H1 (cell line): Measurements from ENCODE around the gene DPYD. TPM values are rescaled to one million over a fixed set of nuclear protein-coding genes. Genes with fewer than 3 reads are reported as not detected.

ENCODE experiments used
- CTCF ChIA-PET: fragments of 300-600 bp; sonication (Branson Sonifier 250); formaldehyde crosslinking; loops from one replicate; lab custom pipeline; 2021; ENCODE audit not compliant: partially characterized antibody; lab: Charles Lee
- POLR2A ChIA-PET: fragments of 300-600 bp; sonication (Branson Sonifier 250); formaldehyde crosslinking; loops from one replicate; lab custom pipeline; 2021; ENCODE audit warnings: inconsistent platforms; ENCODE audit not compliant: partially characterized antibody; lab: Charles Lee
- DNase-seq, 2 experiments: peaks; one replicate each; pipeline versions ENCODE4 v3.0.0 to v3.0.0-alpha.2; 2010 to 2022; ENCODE audit warnings: low spot score in 2 of 2, low read depth in 1 of 2, mixed read lengths in 1 of 2
- FAIRE-seq: peaks from 2 replicates; lab custom pipeline; 2011; peaks lifted over from hg19 to GRCh38; lab: Jason Lieb, UNC
- H2AFZ ChIP-seq: 2 replicates; pipeline ENCODE4 v1.8.1; 2012; ENCODE audit warnings: low read length, inconsistent platforms
- H2AK5ac ChIP-seq: 2 replicates; pipeline ENCODE4 v1.6.1; 2013; ENCODE audit warnings: low read depth, low read length
- H2BK120ac ChIP-seq: replicated peaks from 2 replicates; pipeline ENCODE3; 2013; ENCODE audit warnings: low read depth, low read length, inconsistent platforms
- H2BK12ac ChIP-seq: 2 replicates; pipeline ENCODE4 v1.6.1; 2013; ENCODE audit warnings: low read depth, low read length
- H2BK15ac ChIP-seq: 2 replicates; pipeline ENCODE4 v1.6.1; 2013; ENCODE audit warnings: low read length
- H2BK20ac ChIP-seq: 2 replicates; pipeline ENCODE4 v1.6.1; 2013; ENCODE audit warnings: low read length
- H2BK5ac ChIP-seq: 2 replicates; pipeline ENCODE4 v1.6.1; 2013; ENCODE audit warnings: low read depth, low read length
- H3K14ac ChIP-seq: 2 replicates; pipeline ENCODE4 v1.6.1; 2013; ENCODE audit warnings: inconsistent platforms; ENCODE audit not compliant: insufficient read length
- H3K18ac ChIP-seq: 2 replicates; pipeline ENCODE4 v1.6.1; 2013; ENCODE audit warnings: low read length; ENCODE audit errors: extremely low read depth
- H3K23ac ChIP-seq: 2 replicates; pipeline ENCODE4 v1.6.1; 2013; ENCODE audit warnings: inconsistent platforms; ENCODE audit not compliant: insufficient read length
- H3K23me2 ChIP-seq: 2 replicates; pipeline ENCODE4 v1.6.1; 2013; ENCODE audit warnings: low read depth, low read length
- H3K27ac ChIP-seq: 2 replicates; pipeline ENCODE4 v1.6.1; 2011; ENCODE audit warnings: low read depth, low read length, inconsistent platforms
- H3K27me3 ChIP-seq, 4 experiments: replicated peaks in 1 of 4; 1 replicate in 1 of 4; 2 replicates in 3 of 4; pipeline versions ENCODE4 v1.6.1 to v1.8.1; 2011 to 2013; ENCODE audit warnings: low read length in 3 of 4, mild to moderate bottlenecking in 3 of 4, inconsistent platforms in 2 of 4, mixed read lengths in 2 of 4, moderate library complexity in 1 of 4; ENCODE audit not compliant: control insufficient read depth in 3 of 4, insufficient read depth in 3 of 4; ENCODE audit errors: extremely low read depth in 1 of 4
- H3K36me3 ChIP-seq, 4 experiments: 2 replicates each; pipeline versions ENCODE4 v1.6.1 to v1.8.1; 2011 to 2013; ENCODE audit warnings: mild to moderate bottlenecking in 4 of 4, low read length in 3 of 4, moderate library complexity in 2 of 4, control low read depth in 1 of 4, inconsistent platforms in 1 of 4; ENCODE audit not compliant: insufficient read depth in 4 of 4, control insufficient read depth in 2 of 4
- H3K4ac ChIP-seq: replicated peaks from 2 replicates; pipeline ENCODE3; 2013; ENCODE audit warnings: low read length, low read depth, mixed read lengths, inconsistent platforms; ENCODE audit not compliant: insufficient read length
- H3K4me1 ChIP-seq, 4 experiments: replicated peaks in 1 of 4; 1 replicate in 1 of 4; 2 replicates in 3 of 4; pipeline versions ENCODE4 v1.6.1 to v1.8.1; 2011 to 2013; ENCODE audit warnings: low read length in 3 of 4, inconsistent platforms in 2 of 4, mixed read lengths in 1 of 4; ENCODE audit not compliant: insufficient read depth in 4 of 4, control insufficient read depth in 3 of 4
- H3K4me2 ChIP-seq, 2 experiments: 2 replicates each; pipeline versions ENCODE4 v1.6.1 to v1.8.1; 2011 to 2013; ENCODE audit warnings: low read depth in 2 of 2, low read length in 2 of 2, control low read depth in 1 of 2, inconsistent platforms in 1 of 2, mild to moderate bottlenecking in 1 of 2; ENCODE audit not compliant: insufficient read depth in 1 of 2
- H3K4me3 ChIP-seq, 4 experiments: fragments of 200-600, 300-600 bp in 1 of 4; sonication (generic), shearing (Covaris generic), sonication (Bioruptor Twin) in 1 of 4; 2 replicates each; pipeline versions ENCODE4 v1.5.1 to v1.8.1; 2011 to 2016; ENCODE audit warnings: low read length in 4 of 4, low read depth in 3 of 4, control low read depth in 2 of 4, inconsistent platforms in 2 of 4, mild to moderate bottlenecking in 2 of 4, mixed read lengths in 1 of 4, moderate library complexity in 1 of 4; ENCODE audit not compliant: insufficient read depth in 2 of 4; ENCODE audit errors: extremely low read depth in 1 of 4
- H3K56ac ChIP-seq: replicated peaks from 2 replicates; pipeline ENCODE3; 2013; ENCODE audit warnings: low read depth, mild to moderate bottlenecking, mixed read lengths, low read length, inconsistent platforms; ENCODE audit not compliant: insufficient read length
- H3K79me1 ChIP-seq: 2 replicates; pipeline ENCODE4 v1.6.1; 2013; ENCODE audit warnings: low read depth, low read length, control low read depth
- H3K79me2 ChIP-seq, 2 experiments: 2 replicates each; pipeline versions ENCODE4 v1.6.1 to v1.8.1; 2012 to 2013; ENCODE audit warnings: low read length in 2 of 2, mild to moderate bottlenecking in 2 of 2, inconsistent platforms in 1 of 2; ENCODE audit not compliant: insufficient read depth in 2 of 2, control insufficient read depth in 1 of 2
- H3K9ac ChIP-seq, 4 experiments: replicated peaks in 1 of 4; 1 replicate in 1 of 4; 2 replicates in 3 of 4; pipeline versions ENCODE4 v1.6.1 to v1.8.1; 2011 to 2013; ENCODE audit warnings: low read depth in 3 of 4, low read length in 3 of 4, control low read depth in 2 of 4, mild to moderate bottlenecking in 2 of 4, moderate library complexity in 2 of 4, inconsistent platforms in 1 of 4; ENCODE audit errors: extremely low read depth in 1 of 4
- H3K9me3 ChIP-seq, 2 experiments: 2 replicates each; pipeline versions ENCODE4 v1.6.1 to v1.8.1; 2012 to 2013; ENCODE audit warnings: mild to moderate bottlenecking in 2 of 2, moderate library complexity in 2 of 2, control low read depth in 1 of 2, inconsistent platforms in 1 of 2, low read depth in 1 of 2, low read length in 1 of 2, mixed read lengths in 1 of 2; ENCODE audit not compliant: insufficient read depth in 2 of 2
- H4K20me1 ChIP-seq, 2 experiments: replicated peaks in 1 of 2; 2 replicates each; pipeline versions ENCODE3 to v1.8.1; 2011 to 2013; ENCODE audit warnings: inconsistent platforms in 2 of 2, low read length in 2 of 2, mild to moderate bottlenecking in 1 of 2; ENCODE audit not compliant: insufficient read depth in 2 of 2, control insufficient read depth in 1 of 2
- H4K5ac ChIP-seq: 2 replicates; pipeline ENCODE4 v1.6.1; 2013; ENCODE audit warnings: low read length, low read depth, mixed read lengths, inconsistent platforms; ENCODE audit not compliant: insufficient read length
- H4K8ac ChIP-seq: 2 replicates; pipeline ENCODE4 v1.8.0; 2013; ENCODE audit warnings: mild to moderate bottlenecking, moderate library complexity, low read length, inconsistent platforms; ENCODE audit not compliant: insufficient read depth; ENCODE audit errors: extremely low read depth
- H4K91ac ChIP-seq: replicated peaks from 2 replicates; pipeline ENCODE3; 2013; ENCODE audit warnings: low read length, mixed read lengths, inconsistent platforms; ENCODE audit not compliant: insufficient read length
- ATF2 ChIP-seq: IDR thresholded peaks from 2 replicates; pipeline ENCODE4 v1.6.1; 2012; ENCODE audit warnings: low read length, inconsistent platforms
- BACH1 ChIP-seq: IDR thresholded peaks from 2 replicates; pipeline ENCODE4 v1.6.1; 2012; ENCODE audit warnings: low read length, improper control_type of control experiment
- BCL11A ChIP-seq, 2 experiments: IDR thresholded peaks; one replicate each; pipeline ENCODE4 v1.6.1; 2011; ENCODE audit warnings: low read depth in 2 of 2, low read length in 2 of 2, mild to moderate bottlenecking in 2 of 2
- CEBPB ChIP-seq: IDR thresholded peaks from 2 replicates; pipeline ENCODE4 v1.6.1; 2012; ENCODE audit warnings: low read depth, low read length
- E2F6 ChIP-seq: IDR thresholded peaks from 2 replicates; pipeline ENCODE4 v1.6.1; 2012; ENCODE audit warnings: inconsistent platforms
- GABPA ChIP-seq: IDR thresholded peaks from 2 replicates; pipeline ENCODE4 v1.6.1; 2011; ENCODE audit warnings: mild to moderate bottlenecking, low read length, moderate library complexity, borderline replicate concordance; ENCODE audit not compliant: insufficient read depth
- JUND ChIP-seq: IDR thresholded peaks from 2 replicates; pipeline ENCODE4 v1.6.1; 2011; ENCODE audit warnings: mild to moderate bottlenecking, improper control_type of control experiment, low read length
- NRF1 ChIP-seq: IDR thresholded peaks from 2 replicates; pipeline ENCODE4 v1.6.1; 2011; ENCODE audit warnings: mild to moderate bottlenecking, low read depth, low read length, improper control_type of control experiment
- RAD21 ChIP-seq, 2 experiments: IDR thresholded peaks in 1 of 2; conservative IDR thresholded peaks in 1 of 2; 2 replicates each; pipeline ENCODE4 v1.6.1; 2011; ENCODE audit warnings: low read depth in 2 of 2, low read length in 2 of 2, improper control_type of control experiment in 1 of 2, inconsistent platforms in 1 of 2, mild to moderate bottlenecking in 1 of 2, moderate library complexity in 1 of 2
- SAP30 ChIP-seq: fragments of 300-600 bp; sonication (generic); IDR thresholded peaks from 2 replicates; pipeline ENCODE4 v1.7.1; 2012; ENCODE audit warnings: low read length, moderate library complexity, mild to moderate bottlenecking, inconsistent platforms; ENCODE audit not compliant: insufficient read depth, insufficient replicate concordance
- SIX5 ChIP-seq: IDR thresholded peaks from 2 replicates; pipeline ENCODE4 v1.6.1; 2011; ENCODE audit warnings: mild to moderate bottlenecking, low read depth, low read length
- TBP ChIP-seq: IDR thresholded peaks from 2 replicates; pipeline ENCODE4 v1.6.1; 2011; ENCODE audit warnings: low read depth, low read length, improper control_type of control experiment
- WGBS, 2 experiments: shearing (Covaris generic) in 1 of 2; methylation state at CpG; one replicate each; pipeline versions ENCODE4 v1.1.6 to v1.1.7; 2013 to 2015; ENCODE audit warnings: low lambda C conversion rate in 2 of 2, mixed read lengths in 2 of 2, inconsistent platforms in 1 of 2, low coverage in 1 of 2, missing lambda C conversion rate in 1 of 2; ENCODE audit not compliant: insufficient replicate concordance in 2 of 2, insufficient coverage in 1 of 2, insufficient read length in 1 of 2; ENCODE audit errors: extremely low coverage in 1 of 2, missing lambda C conversion rate in 1 of 2; 5-methylcytosine and 5-hydroxymethylcytosine counted together
- polyA plus RNA-seq, 7 experiments: library from polyadenylated mRNA; depleted of rRNA in 3 of 7; stranded (reverse) in 5 of 7; unstranded in 2 of 7; fragments of >200 nt in 5 of 7; fragments of 200-250 nt in 2 of 7; gene quantifications; 1 replicate in 5 of 7; 2 replicates in 1 of 7; 4 replicates in 1 of 7; pipeline versions ENCODE4 v1.2.1 to v1.2.3, GENCODE V29; 2011 to 2013; ENCODE audit warnings: missing spikeins in 2 of 7, mixed read lengths in 2 of 7
- total RNA-seq: library from RNA; stranded (reverse); fragmentation: NEBNext Ultra II Directional; extraction: Animal tissue kit (Norgen Biotek cat#: 25700); gene quantifications from 2 replicates; pipeline ENCODE4 v1.2.1, GENCODE V29; 2021

DPYD gene
- total and polyA plus RNA-seq, 2 of the 8 experiments (the other 6 are each of a cell fraction or from before 2014, with no cell fraction given), result 0.29 to 0.73 TPM

- no peaks in the 10 kb centered on the region for H3K9me3 ChIP-seq
- H2BK12ac ChIP-seq, result no peak overlapping the region
- 0 out of 7 replicates have a peak, but pooled peaks cover 0 to 3% (median 0%) of the 10 kb centered on the region in 4 experiments for H3K4me1 ChIP-seq
- no peak overlapping the region for H3K23ac ChIP-seq
- DNase-seq (no peak), FAIRE-seq (no peak)
- no peak overlapping the region for H3K18ac ChIP-seq
- no peak overlapping the region for H2BK20ac ChIP-seq
- no peak overlapping the region for H4K91ac ChIP-seq
- no peaks in the 10 kb centered on the region; the same call in 1 of the 2 replicates for H3K23me2 ChIP-seq
- no peaks in the 10 kb centered on the region for H3K27me3 ChIP-seq
- no peak overlapping the region for H3K9ac ChIP-seq
- no peak overlapping the region for H3K27ac ChIP-seq
- H3K79me1 ChIP-seq, result no peaks in the 10 kb centered on the region; the same call in 1 of the 2 replicates
- H3K36me3 ChIP-seq, result no peaks in the 10 kb centered on the region
- no peak overlapping the region for H3K4me3 ChIP-seq
- POLR2A ChIA-PET, result no interaction called here
- no peak overlapping the region for H4K5ac ChIP-seq
- 84% methylated on average over 5 of the region's 5 CpGs; no CpG with 5 or more reads in 1 of the 2 experiments for WGBS, 2 experiments
- H3K4me2 ChIP-seq, result no peak overlapping the region
- H2BK5ac ChIP-seq, result no peak overlapping the region
- H3K14ac ChIP-seq, result no peak overlapping the region
- no peak overlapping the region for H2BK15ac ChIP-seq
- CTCF ChIA-PET, result no interaction called here
- no peaks in the 10 kb centered on the region for H3K79me2 ChIP-seq
- no peaks in the 10 kb centered on the region for H4K20me1 ChIP-seq
- no peak overlapping the region for H2BK120ac ChIP-seq
- no peak overlapping the region for H2AFZ ChIP-seq
- no peak overlapping the region for H3K56ac ChIP-seq
- no peak overlapping the region for H4K8ac ChIP-seq
- no peak overlapping the region for H3K4ac ChIP-seq
- H2AK5ac ChIP-seq, result no peak overlapping the region
- TF ChIP-seq NRF1 (no peak), JUND (no peak), TBP (no peak), GABPA (no peak), CEBPB (no peak), E2F6 (no peak), RAD21 (IDR thresholded peaks at IDR 0.05 in 1 of 2, conservative IDR thresholded peaks at IDR 0.05 in 1 of 2; ENCODE audit: low read depth in 2 of 2, low read length in 2 of 2) (no peak), ATF2 (no peak), SIX5 (no peak), BACH1 (no peak), SAP30 (no peak), BCL11A (IDR thresholded peaks at IDR 0.05; ENCODE audit: low read depth in 2 of 2, low read length in 2 of 2) (no peak)
Observed at GRCh38 chr1:97565886-97566285, 354.9 kb downstream of the DPYD start.
